DND-41 (cell line): ENCODE measurements around the gene KIF1A.

ENCODE experiments used
- ATAC-seq: fragments of 200-7000 bp; cut with Tn5 transposase; 3 replicates; pipeline ENCODE4 v1.9.1; 2021; ENCODE audit warnings: low read depth; ENCODE audit not compliant: insufficient read depth
- DNase-seq: peaks from one replicate; pipeline ENCODE4 v3.0.0-alpha.2; 2020
- H2AFZ ChIP-seq: 2 replicates; pipeline ENCODE4 v1.6.0; 2012; ENCODE audit warnings: low read depth, low read length
- H3K27ac ChIP-seq: 2 replicates; pipeline ENCODE4 v1.5.1; 2012; ENCODE audit warnings: low read length, inconsistent platforms
- H3K27me3 ChIP-seq: fragments of 200-600 bp; sonication (generic); 2 replicates; pipeline ENCODE4 v1.6.0; 2012; ENCODE audit warnings: low read length, mild to moderate bottlenecking, inconsistent platforms; ENCODE audit not compliant: insufficient read depth, poor library complexity
- H3K36me3 ChIP-seq: 2 replicates; pipeline ENCODE4 v1.5.1; 2012; ENCODE audit warnings: low read length, inconsistent platforms; ENCODE audit not compliant: insufficient read depth
- H3K4me1 ChIP-seq: 2 replicates; pipeline ENCODE4 v1.5.1; 2012; ENCODE audit warnings: mild to moderate bottlenecking, low read length; ENCODE audit not compliant: insufficient read depth
- H3K4me2 ChIP-seq: 2 replicates; pipeline ENCODE4 v1.6.0; 2012; ENCODE audit warnings: mild to moderate bottlenecking, moderate library complexity, low read length, inconsistent platforms; ENCODE audit not compliant: insufficient read depth
- H3K4me3 ChIP-seq, 2 experiments: fragments of 200-600 bp in 1 of 2; shearing (Covaris generic) in 1 of 2; 2 replicates each; pipeline ENCODE4 v1.5.1; 2012 to 2016; ENCODE audit warnings: inconsistent platforms in 2 of 2, low read length in 2 of 2, mild to moderate bottlenecking in 2 of 2, low read depth in 1 of 2, moderate library complexity in 1 of 2
- H3K79me2 ChIP-seq: 2 replicates; pipeline ENCODE4 v1.6.0; 2012; ENCODE audit warnings: low read length, inconsistent platforms; ENCODE audit not compliant: insufficient read depth
- H3K9ac ChIP-seq: 2 replicates; pipeline ENCODE4 v1.6.0; 2012; ENCODE audit warnings: low read depth, mild to moderate bottlenecking, inconsistent platforms, low read length, moderate library complexity
- H3K9me3 ChIP-seq: 2 replicates; pipeline ENCODE4 v1.5.1; 2012; ENCODE audit warnings: low read length, moderate library complexity, mild to moderate bottlenecking, inconsistent platforms; ENCODE audit not compliant: insufficient read depth, severe bottlenecking
- H4K20me1 ChIP-seq: 2 replicates; pipeline ENCODE4 v1.6.0; 2012; ENCODE audit warnings: low read length; ENCODE audit not compliant: insufficient read depth
- EZH2 ChIP-seq: IDR thresholded peaks from 3 replicates; pipeline ENCODE4 v1.6.1; 2012; ENCODE audit warnings: borderline replicate concordance, low read depth, mild to moderate bottlenecking, moderate library complexity, low read length, inconsistent platforms; ENCODE audit not compliant: severe bottlenecking
- TF ChIP-seq, protein P1 (sequence below): IDR thresholded peaks from 2 replicates; pipeline ENCODE4 v1.5.1; 2012; ENCODE audit warnings: borderline replicate concordance, low read length, moderate library complexity, mild to moderate bottlenecking; ENCODE audit not compliant: poor library complexity, severe bottlenecking; ENCODE audit errors: extremely low read depth

KIF1A gene

DNA sequence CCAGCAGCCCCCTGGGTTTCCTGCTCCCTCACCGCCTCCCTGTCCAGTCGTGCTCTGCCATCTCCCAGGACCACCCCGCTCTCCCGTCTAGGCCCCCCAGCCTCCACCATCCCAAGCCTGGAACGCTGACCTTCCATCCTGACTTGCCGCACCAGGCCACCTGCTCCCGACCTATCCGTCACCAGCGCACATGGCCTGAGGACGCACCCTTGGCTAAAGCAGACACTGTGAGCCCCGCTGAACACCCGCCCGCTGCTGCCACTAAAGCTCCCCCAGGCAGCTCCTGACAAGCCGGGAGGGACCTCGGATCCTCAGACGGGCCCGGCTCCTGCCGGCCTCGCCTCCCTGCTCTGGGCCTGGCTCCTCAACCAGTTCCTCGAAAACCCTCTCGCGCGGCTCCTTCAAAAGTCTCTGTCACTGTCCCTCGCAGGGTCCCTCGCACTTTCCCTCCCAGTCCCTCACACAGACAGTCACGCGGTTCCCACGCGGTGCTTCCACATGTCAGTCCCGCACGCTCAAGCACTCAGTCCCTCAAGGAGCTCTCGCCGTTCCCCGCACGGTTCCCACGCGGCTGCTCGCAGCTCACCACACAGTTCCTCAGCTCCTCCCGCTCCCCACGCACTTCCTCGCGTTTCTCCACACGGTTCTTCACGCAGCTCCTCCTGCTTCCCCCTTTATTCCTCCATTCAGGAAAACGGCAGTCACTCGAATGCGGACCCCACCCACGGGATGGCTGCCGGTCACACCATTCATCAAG is 42.4 kb downstream of the KIF1A start:
- no peaks in the 10 kb centered on the region; the same call in 1 of the 2 replicates for H4K20me1 ChIP-seq
- TF ChIP-seq EZH2: no peak
- TF ChIP-seq, protein P1, sequence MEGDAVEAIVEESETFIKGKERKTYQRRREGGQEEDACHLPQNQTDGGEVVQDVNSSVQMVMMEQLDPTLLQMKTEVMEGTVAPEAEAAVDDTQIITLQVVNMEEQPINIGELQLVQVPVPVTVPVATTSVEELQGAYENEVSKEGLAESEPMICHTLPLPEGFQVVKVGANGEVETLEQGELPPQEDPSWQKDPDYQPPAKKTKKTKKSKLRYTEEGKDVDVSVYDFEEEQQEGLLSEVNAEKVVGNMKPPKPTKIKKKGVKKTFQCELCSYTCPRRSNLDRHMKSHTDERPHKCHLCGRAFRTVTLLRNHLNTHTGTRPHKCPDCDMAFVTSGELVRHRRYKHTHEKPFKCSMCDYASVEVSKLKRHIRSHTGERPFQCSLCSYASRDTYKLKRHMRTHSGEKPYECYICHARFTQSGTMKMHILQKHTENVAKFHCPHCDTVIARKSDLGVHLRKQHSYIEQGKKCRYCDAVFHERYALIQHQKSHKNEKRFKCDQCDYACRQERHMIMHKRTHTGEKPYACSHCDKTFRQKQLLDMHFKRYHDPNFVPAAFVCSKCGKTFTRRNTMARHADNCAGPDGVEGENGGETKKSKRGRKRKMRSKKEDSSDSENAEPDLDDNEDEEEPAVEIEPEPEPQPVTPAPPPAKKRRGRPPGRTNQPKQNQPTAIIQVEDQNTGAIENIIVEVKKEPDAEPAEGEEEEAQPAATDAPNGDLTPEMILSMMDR: no peak
- no peak overlapping the region for H3K4me2 ChIP-seq
- H3K27ac ChIP-seq: no peak overlapping the region
- H3K4me3 ChIP-seq: no peak overlapping the region
- no peaks in the 10 kb centered on the region for H3K79me2 ChIP-seq
- no peaks in the 10 kb centered on the region for H3K4me1 ChIP-seq
- no peaks in the 10 kb centered on the region for H3K9me3 ChIP-seq
- H2AFZ ChIP-seq: no peak overlapping the region
- H3K36me3 ChIP-seq: no peaks in the 10 kb centered on the region
- no peak overlapping the region for H3K9ac ChIP-seq
- H3K27me3 ChIP-seq: no peaks in the 10 kb centered on the region
- no peak for ATAC-seq
- no peak for DNase-seq

DNA sequence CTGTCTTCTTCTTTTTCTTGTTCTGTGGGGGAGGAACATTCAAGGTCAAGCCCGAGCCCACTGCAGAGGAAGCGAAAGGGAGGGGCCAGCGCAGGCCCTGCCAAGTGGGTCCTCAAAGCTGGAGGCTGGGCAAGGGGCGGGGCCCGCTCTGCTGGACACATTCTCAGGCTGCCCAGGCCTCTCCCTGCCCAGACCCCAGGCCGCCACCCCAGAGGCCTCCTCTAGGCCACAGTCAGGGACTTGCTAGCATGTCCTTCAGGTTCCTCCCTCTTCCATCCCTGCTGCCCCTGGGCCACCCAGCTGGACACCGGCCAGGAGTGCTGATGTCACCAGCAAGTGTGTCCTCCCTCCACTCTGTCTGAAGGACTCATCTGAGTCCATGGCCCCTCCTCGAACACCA is 44.1 kb downstream of the KIF1A start:
- Histone ChIP-seq H3K79me2 (no peaks in the 10 kb centered on the region), H3K9me3 (no peaks in the 10 kb centered on the region), H4K20me1 (no peaks in the 10 kb centered on the region; the same call in 1 of the 2 replicates), H3K9ac (no peak overlapping the region), H3K4me1 (no peaks in the 10 kb centered on the region), H3K4me2 (no peak overlapping the region), H3K4me3 (no peak overlapping the region), H2AFZ (no peak overlapping the region), H3K27me3 (no peaks in the 10 kb centered on the region), H3K36me3 (no peaks in the 10 kb centered on the region), H3K27ac (no peak overlapping the region)
- TF ChIP-seq, protein P1: no peak
- no peak for TF ChIP-seq EZH2
- ATAC-seq (no peak), DNase-seq (no peak)

DNA sequence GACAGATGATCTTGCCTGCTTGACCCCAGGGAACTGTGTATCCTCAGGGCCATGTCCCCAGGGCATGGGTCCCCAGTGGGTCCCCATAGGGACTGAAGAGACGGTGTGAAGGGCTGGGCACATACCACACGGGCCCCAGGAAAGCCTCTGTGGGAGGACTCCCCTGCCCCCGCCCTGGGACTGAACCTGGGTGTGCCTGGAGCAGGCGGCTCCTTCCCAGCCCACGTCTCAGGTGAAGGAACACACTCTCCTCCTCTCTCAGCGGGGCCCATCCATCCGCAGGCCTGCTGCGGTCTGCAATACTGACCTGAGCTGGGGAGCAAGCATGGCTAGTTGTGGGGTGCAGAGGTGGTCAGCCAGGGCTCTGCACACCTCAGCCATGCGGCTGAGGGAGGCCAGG is 45.2 kb downstream of the KIF1A start:
- H3K79me2 ChIP-seq: no peaks in the 10 kb centered on the region
- no peaks in the 10 kb centered on the region for H3K9me3 ChIP-seq
- TF ChIP-seq, protein P1: no peak
- no peak for TF ChIP-seq EZH2
- H3K4me3 ChIP-seq: no peak overlapping the region
- ATAC-seq: no peak
- H4K20me1 ChIP-seq: peaks cover 3% of the 10 kb centered on the region; the same call in 1 of the 2 replicates
- no peak for DNase-seq
- no peaks in the 10 kb centered on the region for H3K27me3 ChIP-seq
- H3K36me3 ChIP-seq: no peaks in the 10 kb centered on the region
- H2AFZ ChIP-seq: no peak overlapping the region
- no peak overlapping the region for H3K27ac ChIP-seq
- no peak overlapping the region for H3K4me2 ChIP-seq
- H3K4me1 ChIP-seq: no peaks in the 10 kb centered on the region
- no peak overlapping the region for H3K9ac ChIP-seq
